SK-N-SH treated with all-trans-retinoic acid at 6 μM for 48 hours (cell line): ENCODE data around the gene LYPD6B.

Experiments
- BACH2 ChIP-seq: fragments of 250-450 bp; sonication (Bioruptor Pico); IDR thresholded peaks from 2 replicates; pipeline ENCODE4 v1.9.0; 2021; ENCODE audit warnings: mild to moderate bottlenecking, borderline replicate concordance
- CSDC2 ChIP-seq: fragments of 250-450 bp; sonication (Bioruptor Pico); IDR thresholded peaks from 2 replicates; pipeline ENCODE4 v1.5.0; 2020; ENCODE audit warnings: mild to moderate bottlenecking, moderate library complexity
- ESRRG ChIP-seq: fragments of 250-450 bp; sonication (Bioruptor Pico); IDR thresholded peaks from 2 replicates; pipeline ENCODE4 v1.6.1; 2021; ENCODE audit warnings: mild to moderate bottlenecking
- RARB ChIP-seq: fragments of 250-450 bp; sonication (Bioruptor Pico); IDR thresholded peaks from 2 replicates; pipeline ENCODE4 v1.8.0; 2021; ENCODE audit warnings: mild to moderate bottlenecking, moderate library complexity
- TSHZ2 ChIP-seq: fragments of 250-450 bp; sonication (Bioruptor Pico); IDR thresholded peaks from 2 replicates; pipeline ENCODE4 v1.5.0; 2020; ENCODE audit warnings: mild to moderate bottlenecking, moderate library complexity
- ZFP30 ChIP-seq: fragments of 450-650 bp; formaldehyde crosslinking; IDR thresholded peaks from 2 replicates; pipeline ENCODE4 v1.5.0; 2022; ENCODE audit warnings: mild to moderate bottlenecking, moderate library complexity
- ZNF70 ChIP-seq: fragments of 450-650 bp; formaldehyde crosslinking; IDR thresholded peaks from 2 replicates; pipeline ENCODE4 v1.5.0; 2020; ENCODE audit warnings: mild to moderate bottlenecking, moderate library complexity
- TF ChIP-seq, protein P1 (sequence below): fragments of 250-450 bp; sonication (Bioruptor Pico); IDR thresholded peaks from 2 replicates; pipeline ENCODE4 v1.8.0; 2020; ENCODE audit warnings: mild to moderate bottlenecking, moderate library complexity, borderline replicate concordance

DNA sequence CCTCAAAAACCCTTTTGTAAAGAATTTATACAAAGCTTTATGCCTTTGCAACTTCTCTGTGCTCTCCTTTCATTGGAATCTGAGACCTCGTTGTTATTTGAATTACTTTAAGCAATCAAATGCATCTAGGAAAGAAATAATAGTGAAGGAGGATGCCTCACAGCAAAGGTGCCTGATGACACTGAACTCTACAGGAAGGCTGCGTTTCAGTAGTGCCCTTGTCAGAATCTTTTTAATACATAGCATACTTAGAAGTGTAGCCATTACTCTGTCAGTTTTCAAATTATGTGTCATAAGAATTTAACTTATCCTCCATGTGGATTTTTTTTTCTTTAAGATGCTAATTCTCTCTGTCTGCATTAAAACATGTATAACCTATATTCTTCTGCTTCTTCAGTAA lies 9.6 kb upstream of the LYPD6B start:
- TF ChIP-seq, protein P1, sequence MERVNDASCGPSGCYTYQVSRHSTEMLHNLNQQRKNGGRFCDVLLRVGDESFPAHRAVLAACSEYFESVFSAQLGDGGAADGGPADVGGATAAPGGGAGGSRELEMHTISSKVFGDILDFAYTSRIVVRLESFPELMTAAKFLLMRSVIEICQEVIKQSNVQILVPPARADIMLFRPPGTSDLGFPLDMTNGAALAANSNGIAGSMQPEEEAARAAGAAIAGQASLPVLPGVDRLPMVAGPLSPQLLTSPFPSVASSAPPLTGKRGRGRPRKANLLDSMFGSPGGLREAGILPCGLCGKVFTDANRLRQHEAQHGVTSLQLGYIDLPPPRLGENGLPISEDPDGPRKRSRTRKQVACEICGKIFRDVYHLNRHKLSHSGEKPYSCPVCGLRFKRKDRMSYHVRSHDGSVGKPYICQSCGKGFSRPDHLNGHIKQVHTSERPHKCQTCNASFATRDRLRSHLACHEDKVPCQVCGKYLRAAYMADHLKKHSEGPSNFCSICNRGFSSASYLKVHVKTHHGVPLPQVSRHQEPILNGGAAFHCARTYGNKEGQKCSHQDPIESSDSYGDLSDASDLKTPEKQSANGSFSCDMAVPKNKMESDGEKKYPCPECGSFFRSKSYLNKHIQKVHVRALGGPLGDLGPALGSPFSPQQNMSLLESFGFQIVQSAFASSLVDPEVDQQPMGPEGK (CRISPR knock-in tag): no peak
- TF ChIP-seq ESRRG (no peak), ZNF70 (no peak), RARB (CRISPR knock-in tag) (no peak), ZFP30 (no peak), BACH2 (no peak), CSDC2 (CRISPR knock-in tag) (no peak), TSHZ2 (CRISPR knock-in tag) (no peak)
